ENCODE measurements around the gene NUP62.
"Not testable (repeated sequence)": the region's sequence is repeated elsewhere in the genome, so short reads cannot be mapped to it uniquely, and the experiment has no call there.

NUP62 gene

DNA sequence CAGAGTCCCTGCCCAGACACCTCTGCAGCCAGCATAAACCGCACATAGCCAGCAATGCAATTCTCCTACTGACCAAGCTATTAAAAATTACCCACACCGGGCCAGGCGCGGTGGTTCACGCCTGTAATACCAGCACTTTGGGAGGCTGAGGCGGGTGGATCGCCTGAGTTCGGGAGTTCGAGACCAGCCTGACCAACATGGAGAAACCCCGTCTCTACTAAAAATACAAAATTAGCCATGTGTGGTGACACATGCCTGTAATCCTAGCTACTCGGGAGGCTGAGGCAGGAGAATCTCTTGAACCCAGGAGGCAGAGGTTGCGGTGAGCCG is 4.5 kb downstream of the NUP62 start:
- DNase-seq (ENCODE audit: low read depth): not testable (repeated sequence)

DNA sequence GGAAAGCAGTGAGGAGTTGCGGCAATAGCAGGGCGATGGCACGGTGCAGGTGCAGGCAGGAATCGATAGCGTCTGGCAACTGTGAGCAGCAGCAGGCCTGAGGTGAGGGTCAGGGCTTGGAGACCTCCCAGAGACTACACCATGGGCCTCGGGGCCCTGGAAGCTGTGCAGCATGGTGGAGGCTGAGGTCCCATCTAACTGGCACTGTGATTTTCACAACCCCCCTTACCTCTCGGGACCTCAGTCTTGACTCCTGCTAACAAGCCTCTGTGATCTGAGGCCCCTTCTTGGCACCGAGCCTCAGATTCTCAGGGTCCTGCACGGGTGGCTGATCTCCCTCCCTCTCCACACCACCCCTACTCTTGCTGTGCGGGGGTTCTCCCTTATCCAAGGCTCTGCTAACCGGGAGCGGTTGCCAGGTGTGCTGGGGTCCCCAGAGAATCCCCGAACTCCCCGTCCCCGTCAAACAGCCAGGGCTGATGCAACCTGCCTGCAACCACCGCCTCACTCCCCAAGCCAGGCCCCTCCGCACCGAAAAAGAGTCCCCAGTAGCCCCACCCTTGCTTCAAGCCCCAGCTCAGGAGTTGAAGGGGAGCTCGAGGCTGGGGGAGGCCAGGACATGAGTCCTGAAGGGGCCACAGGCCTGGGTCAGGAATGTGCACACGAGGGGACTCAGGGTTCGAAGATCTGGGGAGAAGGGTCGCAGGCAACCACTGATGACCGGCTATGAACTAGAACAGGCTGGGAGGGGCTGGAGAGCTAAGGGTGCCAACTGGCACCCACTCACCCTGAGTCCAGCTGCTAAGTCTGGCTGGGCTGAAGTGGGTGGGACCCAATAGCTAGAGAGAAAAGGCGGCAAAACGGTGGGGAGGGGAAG is 5.1 kb downstream of the NUP62 start:
- DNase-seq (ENCODE audit: low read depth): no peak

DNA sequence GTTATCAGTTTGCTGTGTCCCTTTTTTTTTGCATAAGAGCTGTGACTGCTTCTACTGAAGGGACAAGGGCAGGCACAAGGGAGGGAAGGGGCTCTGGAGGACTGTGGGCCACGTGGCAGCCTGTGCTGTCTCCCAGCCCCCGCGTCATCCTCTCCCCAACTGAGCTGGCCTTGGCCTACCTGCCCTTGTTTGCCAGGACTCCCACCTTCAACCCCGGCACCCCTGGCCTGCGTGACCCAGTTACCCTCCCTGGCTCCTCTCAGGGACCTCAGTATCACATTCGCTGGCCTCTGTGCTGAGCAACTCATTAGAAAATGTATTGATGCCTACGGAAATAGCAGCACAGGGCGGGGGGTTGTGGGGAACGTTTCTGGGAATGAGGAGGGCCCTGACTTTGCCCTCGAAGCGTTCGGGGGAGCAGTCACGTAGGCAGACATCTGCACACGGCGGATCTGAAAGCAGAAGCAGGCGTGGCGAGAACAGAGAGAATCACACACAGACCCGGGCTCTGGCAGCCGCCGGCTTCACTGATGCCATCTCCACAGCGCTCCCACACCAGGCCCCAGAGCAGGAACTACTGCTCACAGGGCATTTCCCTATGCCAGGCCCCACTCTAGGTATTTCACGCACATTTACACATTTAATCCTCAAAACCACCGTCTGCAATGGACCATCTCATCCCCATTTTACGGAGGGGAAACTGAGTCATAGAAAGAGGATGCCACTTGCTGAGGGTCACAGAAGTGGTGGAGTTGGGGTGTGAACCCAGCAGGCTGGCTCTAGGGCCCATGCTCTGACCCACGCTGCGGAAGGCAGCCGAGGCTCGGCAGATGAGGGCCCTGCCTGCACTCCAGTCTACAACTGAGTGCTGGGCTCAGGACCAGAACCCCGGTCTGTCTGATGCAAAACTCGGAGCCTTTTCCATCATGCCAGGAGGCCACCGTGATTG is 6.0 kb downstream of the NUP62 start:
- DNase-seq (ENCODE audit: low read depth): no peak

DNA sequence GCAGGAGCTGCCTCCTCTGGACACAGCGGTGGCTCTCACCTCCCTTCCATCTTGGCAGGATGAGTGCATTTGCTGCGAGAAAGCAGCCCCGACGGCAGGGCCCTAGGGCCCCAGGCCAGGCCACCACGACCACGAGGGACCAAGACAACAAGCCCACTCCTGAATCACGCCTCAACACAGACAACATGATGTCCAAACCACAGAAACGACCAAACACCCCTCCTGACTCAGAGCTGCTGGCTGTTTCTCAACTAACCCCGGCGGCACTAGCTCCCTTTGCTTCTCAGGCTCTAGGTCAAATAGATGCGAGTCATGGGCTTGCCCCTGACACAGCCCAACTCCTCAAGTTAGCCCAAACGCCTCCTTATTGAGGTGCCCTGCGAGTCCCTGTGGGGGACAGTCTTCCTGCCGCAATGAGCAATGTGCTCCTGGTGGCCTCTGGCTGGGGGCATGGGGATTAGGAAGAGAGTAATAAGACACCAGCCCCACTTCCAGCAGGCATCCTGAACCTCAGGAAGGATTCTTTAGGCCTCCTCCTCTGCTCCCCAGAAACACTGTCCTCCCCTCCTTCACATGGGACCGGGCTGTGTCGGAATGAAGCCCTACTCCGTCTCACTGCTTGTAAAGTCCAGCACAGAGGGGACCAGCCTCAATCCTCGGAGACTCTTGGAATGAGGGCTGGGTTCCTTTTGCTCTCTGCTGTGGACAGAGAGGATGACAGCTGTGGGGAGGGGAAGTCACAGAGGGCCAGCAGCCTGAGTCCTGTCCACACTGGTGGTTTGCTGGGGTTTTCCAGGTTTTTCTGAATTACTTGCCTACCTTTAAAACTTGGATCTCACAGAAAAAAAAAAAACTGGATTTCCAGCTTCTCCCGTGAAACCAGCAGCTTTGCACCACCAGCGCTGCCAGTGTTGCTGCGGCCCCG is 7.2 kb downstream of the NUP62 start:
- DNase-seq (ENCODE audit: low read depth): no peak

DNA sequence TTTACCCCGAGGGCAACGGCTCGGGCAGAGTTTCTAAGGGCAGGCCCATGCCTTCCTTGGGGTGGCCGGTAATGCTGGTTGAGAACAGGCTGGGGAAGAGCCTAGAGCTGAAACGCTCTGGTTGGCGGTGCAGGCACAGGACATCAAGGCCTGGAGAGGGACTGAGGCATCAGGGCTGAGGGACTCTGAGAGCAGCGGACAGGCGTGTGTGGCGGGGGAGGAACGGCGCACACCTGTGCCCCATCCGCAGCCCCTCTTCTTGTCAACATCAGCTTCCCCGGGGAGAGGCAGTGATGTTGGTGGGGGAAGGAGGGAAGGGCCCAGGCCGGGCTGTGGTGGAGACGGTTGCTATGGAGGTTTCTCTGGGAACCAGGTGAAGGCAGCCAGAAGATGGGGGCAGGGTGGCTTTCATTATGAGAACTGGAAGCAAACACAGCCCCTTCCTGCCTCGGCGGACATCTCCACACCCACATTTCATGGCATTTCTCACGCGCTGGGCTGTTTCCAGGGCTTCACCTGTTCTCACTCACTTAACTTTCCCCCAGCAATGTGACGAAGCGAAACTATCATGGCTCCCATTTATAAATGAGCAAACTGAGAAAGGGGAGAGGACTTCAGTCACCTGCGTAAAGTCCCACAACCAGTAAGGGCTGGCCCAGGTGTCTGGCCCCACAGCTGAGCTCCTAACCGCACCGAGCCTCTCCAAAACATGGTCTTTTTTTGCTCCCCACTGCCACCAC is 8.5 kb downstream of the NUP62 start:
- DNase-seq (ENCODE audit: low read depth): no peak

DNA sequence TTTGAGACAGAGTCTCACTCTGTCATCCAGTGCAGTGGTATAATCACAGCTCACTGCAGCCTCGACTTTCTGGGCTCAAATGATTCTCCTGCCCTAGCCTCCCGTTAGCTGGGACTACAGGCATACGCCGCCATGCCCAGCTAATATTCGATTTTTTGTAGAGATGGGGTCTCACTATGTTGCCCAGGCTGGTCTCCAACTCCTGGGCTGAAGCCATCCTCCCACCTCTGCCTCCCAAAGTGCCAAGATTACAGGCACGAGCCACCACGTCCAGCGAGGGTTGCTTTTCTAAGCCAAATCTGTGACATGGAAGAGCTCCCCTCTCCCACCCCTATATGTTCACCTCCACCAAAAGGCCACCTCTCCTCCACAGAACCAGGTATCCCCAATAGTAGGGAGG is 11.2 kb downstream of the NUP62 start:
- no peak for DNase-seq (ENCODE audit: low read depth)

DNA sequence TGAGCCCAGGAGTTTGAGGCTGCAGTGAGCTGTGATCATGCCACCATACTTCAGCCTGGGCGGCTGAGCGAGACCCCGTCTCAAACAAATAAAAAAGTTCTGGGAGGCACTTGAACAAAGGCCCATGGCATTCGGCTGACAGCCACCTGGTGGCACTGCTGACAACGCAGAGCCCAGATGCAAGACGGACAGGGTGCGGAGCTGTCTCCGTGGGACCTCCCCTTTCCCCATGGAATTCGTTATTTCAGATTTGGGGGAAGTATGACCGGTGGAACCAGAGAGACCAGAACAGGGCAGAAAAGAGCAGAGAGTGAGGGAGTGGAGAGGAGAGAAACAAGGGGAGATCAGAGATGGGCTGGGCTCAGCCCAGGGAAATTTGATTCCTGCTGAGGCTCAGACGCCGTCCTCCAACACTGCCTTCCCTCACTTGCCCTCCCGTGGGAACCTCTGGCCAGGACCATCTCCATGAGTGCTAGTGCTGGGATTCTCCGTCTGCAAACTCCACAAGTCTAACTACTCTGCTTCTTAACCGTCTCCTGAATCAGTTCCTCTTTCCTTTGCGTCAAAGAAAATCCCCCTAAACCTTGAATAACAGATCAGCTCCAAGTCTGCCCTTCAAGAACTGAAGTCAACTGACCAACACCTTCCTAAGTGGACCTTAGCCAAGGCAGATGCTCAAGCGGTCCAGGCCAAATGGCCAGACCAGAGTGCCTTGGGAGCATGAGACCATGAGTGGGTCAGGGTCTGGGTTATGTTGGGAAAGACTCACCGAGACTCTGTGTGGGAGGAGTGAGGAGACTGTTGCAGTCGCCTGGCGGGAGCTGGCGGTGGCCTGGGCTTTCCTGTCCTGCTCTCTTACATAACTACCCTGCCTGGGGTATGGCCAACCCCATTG is 12.2 kb downstream of the NUP62 start:
- DNase-seq (ENCODE audit: low read depth): no peak

DNA sequence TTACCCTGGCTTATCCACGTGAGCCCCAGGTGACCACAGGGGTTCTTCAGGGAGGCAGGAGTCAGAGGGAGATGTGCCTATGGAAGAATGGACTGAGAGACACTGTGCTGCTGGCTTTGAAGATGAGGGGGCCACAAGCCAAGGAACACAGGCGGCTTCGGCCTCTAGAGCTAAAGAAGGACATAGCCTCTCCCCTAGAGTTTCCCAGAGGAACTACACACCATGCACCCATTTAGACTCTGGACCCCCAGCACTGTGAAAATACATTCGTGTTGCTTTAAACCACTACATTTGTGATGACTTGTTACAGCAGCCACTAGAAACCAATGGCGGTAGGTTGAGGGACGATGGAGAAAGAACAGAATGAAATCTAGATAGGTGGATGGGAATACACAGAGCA is 14.0 kb downstream of the NUP62 start:
- DNase-seq (ENCODE audit: low read depth): no peak

DNA sequence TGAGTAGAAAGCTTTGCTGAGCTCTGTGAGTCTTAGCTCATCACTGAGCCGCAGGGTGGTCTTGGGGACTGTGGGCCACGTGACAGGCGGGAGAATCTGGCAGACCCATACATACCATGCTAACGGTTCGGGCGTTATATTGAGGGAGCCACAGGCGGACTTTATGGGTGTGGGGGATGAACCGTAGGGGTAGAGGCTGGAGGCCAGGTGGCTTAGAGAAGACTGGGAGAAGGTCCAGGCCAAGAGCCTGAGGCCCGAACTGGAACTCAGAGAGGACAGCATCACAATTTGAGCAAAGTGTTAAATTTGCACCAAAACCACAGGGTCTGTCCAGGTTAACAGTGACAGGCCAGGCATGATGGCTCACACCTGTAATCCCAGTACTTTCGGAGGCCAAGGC is 15.6 kb downstream of the NUP62 start:
- no peak for DNase-seq (ENCODE audit: low read depth)

DNA sequence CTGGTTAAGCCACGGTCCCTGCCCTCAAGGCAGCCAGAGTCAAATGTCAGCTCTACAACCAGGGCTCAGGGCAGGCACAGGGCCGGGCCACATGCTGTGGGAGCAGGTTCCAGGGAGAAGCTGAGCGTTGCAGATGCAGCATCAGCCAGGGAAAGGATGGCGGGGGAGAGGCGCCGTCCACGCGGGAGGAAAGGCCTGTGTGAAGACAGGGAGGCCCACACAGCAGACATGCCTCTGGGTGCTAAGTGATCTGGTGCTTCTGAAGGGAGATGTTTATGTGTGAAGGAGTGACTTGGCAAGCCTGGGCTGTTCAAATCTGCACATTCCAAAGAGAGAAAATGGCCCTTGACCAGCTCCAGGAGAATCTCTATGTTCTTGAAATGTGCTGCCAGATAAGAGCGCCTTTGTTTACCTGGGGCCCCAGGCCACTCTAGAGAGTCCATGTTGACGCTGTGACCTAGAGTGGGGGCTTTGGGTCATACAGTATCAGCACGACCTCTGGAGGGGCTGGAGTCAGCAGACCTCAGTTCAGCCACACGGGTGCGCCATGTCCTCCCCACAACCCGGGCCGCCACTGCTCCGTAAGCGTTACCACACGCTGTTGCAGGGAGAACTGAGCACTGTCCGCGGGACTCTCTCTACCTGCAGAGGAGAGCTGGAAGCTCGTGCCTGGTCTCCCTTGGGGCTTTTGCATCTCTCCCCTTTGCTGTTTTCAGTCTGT is 16.2 kb downstream of the NUP62 start:
- DNase-seq (ENCODE audit: low read depth): no peak

DNA sequence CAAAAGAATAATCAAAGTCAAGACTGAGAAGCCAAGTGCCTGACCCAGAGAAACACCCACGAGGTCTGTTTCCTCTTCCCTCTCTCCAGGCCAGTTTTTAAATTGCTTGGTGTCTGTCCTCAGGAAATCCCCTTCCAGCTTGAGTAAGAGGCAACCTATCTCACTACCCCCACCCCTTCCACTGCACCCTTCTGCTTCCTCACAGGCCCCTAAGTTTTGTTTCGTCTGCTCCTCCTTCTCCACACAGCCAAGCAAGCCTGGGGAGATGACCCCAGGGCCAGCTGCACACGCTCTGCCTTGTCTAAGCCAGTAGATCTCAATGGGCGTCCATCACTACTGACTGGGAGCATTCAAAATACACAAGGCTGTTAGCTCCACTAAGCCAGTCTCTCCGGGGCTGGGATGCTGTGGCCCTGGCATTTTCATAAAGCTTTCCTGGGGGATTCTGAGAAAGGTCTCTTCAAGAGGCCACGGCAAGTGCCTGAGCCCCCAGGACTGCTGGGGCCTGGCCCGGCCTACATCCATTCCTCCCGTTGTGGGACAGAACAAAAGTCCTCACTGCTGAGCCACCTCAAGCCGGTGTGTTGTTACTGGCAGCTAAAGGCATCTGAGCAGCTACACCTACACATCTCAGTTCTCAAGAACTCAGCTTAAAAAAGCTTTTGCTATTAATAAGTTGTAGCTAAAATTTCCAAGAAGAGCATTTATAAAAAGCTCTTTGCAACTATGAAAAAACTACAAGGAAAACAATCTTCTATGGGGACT is 17.7 kb downstream of the NUP62 start:
- DNase-seq (ENCODE audit: low read depth): peak; percentile 62

DNA sequence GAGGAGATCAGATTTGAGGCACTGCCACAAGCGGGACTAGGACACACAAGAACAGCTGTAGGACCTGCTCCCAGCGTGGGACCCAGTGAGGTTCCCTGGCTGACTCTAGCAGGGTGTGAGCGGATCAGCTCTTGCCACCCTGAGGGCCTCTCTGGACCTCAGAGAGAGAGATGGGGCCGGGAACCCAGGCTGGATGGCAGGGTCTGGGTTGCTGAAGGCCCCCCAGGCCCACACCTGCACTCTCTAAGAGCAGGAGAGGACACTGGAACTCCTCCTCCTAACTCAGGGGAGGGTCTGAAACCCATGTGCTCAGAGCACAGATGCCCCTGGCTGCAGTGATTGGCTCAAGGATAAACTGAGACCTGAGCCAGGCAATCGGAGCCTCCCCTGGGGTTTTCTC is 19.1 kb downstream of the NUP62 start:
- DNase-seq (ENCODE audit: low read depth): no peak

DNA sequence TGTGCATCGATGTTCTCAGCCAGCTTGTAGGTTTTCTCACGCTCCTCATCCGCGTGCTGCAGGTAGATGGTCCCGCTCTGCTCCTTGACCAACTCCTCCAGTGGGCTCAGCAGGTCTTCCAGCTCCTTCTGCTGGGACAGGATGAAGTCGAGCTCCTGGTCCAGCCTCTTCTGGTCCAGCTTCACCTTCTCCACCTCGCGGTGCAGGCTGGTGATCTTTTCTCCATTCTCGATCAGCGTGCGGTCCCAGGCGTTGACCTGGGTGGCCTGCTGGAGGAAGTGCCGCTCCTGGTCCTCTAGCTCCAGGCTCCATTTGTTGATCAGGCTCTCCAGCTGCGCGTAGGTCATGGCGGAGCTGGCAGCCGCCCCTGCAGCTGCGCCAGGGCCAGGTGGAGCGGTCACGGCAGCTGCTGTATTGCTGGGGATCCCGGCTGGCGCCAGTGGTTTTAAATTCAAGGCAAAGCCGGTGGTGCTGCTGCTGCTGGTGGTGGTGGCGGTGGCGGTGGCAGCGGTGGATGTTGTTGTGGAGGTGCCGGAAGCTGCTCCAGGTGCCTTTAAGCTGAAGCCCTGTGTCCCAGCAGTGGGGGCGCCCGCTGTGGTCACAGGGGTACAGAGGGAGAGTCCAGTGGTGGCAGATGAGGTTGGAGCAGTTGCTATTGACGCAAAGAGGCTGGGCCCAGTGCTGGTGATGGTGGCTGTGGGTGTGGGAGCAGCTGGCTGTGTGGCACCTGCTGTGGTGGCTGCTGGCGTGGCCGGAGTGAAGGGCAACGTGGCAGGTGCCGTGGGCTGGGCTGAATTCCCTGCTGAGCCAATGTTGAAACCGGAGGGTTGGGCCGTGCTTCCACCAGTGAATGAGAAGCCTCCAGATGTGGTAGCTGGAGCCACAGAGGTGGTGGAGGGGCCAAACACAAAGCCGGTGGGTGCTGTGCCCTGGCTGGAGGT is 20.6 kb downstream of the NUP62 start:
- DNase-seq (ENCODE audit: low read depth): no peak

DNA sequence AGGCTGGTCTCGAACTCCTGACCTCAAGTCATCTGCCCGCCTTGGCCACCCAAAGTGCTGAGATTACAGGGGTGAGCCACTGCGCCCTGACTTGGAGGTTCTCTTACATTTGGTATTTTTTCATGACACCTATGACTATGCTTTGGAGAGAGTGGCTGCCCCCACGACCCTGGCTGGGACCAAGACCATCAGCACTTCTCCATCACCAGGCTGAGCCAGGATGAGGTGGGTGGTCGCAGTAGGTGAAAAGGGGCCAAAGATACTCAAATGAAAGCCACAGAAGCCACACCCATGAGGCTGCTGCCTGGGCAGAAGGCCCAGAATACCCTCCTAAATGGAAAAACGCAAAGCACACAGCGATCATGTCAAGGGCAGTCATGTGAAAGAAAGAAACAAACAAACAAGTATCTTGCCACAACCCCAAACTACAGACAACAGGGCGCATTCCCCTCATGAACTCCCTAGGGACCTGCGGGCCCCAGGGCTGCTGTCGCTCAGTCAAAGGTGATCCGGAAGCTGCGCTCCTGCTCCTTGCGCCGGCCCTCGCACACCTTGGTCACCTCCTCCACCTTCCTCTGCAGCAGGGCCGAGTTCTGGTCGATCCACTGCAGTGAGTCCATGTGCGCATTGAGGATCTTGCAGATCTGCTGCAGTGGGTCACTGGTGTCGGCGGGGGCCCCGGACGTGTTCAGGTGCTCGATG is 21.4 kb downstream of the NUP62 start:
- no peak for DNase-seq (ENCODE audit: low read depth)

DNA sequence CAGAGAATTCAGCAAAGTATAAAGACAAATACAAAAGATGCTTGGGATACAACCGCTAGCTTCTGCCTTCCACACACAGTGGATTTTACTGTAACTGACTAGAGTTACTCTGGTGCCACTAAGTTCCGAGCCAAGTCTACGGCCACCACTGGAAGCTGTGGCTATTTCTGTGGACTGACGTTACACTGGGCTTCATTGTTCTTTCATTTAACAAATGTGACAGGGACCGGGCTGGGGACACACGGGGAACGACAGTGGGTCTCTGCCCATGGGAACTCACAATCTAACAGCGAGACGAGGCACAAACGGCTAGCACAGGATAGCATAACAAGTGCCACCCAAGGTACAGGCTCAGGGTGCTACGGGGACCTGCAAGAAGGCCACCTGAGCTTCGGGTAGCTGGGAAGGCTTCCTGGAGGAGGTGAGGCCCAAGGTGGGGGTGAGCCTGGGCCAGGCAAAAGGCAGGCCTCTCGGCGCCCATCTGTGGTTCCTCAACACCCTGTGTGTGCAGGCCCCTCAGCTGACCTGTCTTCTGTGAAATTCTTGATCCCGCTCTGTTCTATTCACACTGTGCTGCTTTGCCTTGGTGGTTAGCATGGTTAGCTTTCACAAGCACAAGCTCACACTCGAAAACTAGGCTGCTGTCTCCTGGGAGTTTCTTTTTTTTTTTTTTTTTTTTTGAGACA is 22.3 kb downstream of the NUP62 start:
- no peak for DNase-seq (ENCODE audit: low read depth)

DNA sequence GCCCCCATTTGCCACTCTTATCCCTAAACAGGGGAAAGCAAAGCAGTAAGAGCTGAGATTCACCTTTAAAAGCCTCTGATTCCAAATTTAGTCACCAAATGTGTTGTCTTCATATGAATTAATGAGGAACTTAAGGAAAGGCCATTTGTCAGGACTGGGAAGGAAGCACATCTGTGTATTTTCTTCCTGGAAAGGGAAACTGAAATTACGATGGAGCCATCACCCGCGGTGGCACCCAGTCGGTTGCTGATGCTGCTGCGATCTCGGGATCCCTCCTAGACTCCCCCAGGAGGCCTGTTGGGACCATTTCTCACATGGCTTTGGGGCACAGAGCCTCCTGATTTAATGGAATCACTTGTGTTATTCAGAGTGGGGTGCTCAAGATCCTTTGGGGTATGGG is 25.2 kb downstream of the NUP62 start:
- DNase-seq (ENCODE audit: low read depth): no peak
